ENCODE measurements around the gene KCNC2. TPM values are rescaled to one million over a fixed set of nuclear protein-coding genes. Genes with fewer than 3 reads are reported as not detected.

Gene KCNC2
- total and polyA plus RNA-seq, 7 donors, result 0.01 to 1.2 (median 0.51) TPM; not detected in 3

GRCh38 chr12:75157385-75157784, 52.3 kb downstream of the KCNC2 start:
- no peaks in the 10 kb centered on the region for H3K27me3 ChIP-seq (ENCODE audit: insufficient read depth in 3 of 3, low read length in 2 of 3)
- H3K27ac ChIP-seq, result no peak overlapping the region
- H3K4me3 ChIP-seq, result no peak overlapping the region
- H3K9me3 ChIP-seq, result no peaks in the 10 kb centered on the region
- no peak for TF ChIP-seq CTCF (IDR thresholded peaks at IDR 0.05)
- H3K4me1 ChIP-seq, result no peaks in the 10 kb centered on the region
- 58 to 66% (median 61%) methylated on average over 1 of the region's 1 CpG for WGBS, 3 donors
- no peak for ATAC-seq
- intact Hi-C loops (cut with DNase I), result no loop called here
- no peaks in the 10 kb centered on the region for H3K36me3 ChIP-seq (ENCODE audit: insufficient read depth in 1 of 2, low read depth in 1 of 2)
- DNase-seq, result no peak

GRCh38 chr12:75155962-75156361, 53.7 kb downstream of the KCNC2 start:
- no peak for ATAC-seq
- Histone ChIP-seq H3K4me1 (no peaks in the 10 kb centered on the region), H3K4me3 (no peak overlapping the region), H3K36me3 (ENCODE audit: insufficient read depth in 1 of 2, low read depth in 1 of 2) (no peaks in the 10 kb centered on the region), H3K27me3 (ENCODE audit: insufficient read depth in 3 of 3, low read length in 2 of 3) (no peaks in the 10 kb centered on the region), H3K27ac (no peak overlapping the region), H3K9me3 (no peaks in the 10 kb centered on the region)
- intact Hi-C loops (cut with DNase I), result no loop called here
- no peak for DNase-seq
- 67 to 86% (median 73%) methylated on average over 2 of the region's 2 CpGs for WGBS, 3 donors
- no peak for TF ChIP-seq CTCF (IDR thresholded peaks at IDR 0.05)

GRCh38 chr12:75154388-75154787, 55.3 kb downstream of the KCNC2 start:
- 58 to 76% (median 68%) methylated on average over 1 of the region's 1 CpG for WGBS, 3 donors
- Histone ChIP-seq H3K27me3 (ENCODE audit: insufficient read depth in 3 of 3, low read length in 2 of 3) (no peaks in the 10 kb centered on the region), H3K27ac (no peak overlapping the region), H3K4me3 (no peak overlapping the region), H3K4me1 (no peaks in the 10 kb centered on the region), H3K9me3 (no peaks in the 10 kb centered on the region), H3K36me3 (ENCODE audit: insufficient read depth in 1 of 2, low read depth in 1 of 2) (no peaks in the 10 kb centered on the region)
- intact Hi-C loops (cut with DNase I), result no loop called here
- no peak for DNase-seq
- no peak for ATAC-seq
- TF ChIP-seq CTCF (IDR thresholded peaks at IDR 0.05), result no peak

- H3K36me3 ChIP-seq (ENCODE audit: insufficient read depth in 1 of 2, low read depth in 1 of 2), result no peaks in the 10 kb centered on the region
- DNase-seq (no peak), ATAC-seq (no peak)
- no peaks in the 10 kb centered on the region for H3K4me1 ChIP-seq
- no peaks in the 10 kb centered on the region for H3K9me3 ChIP-seq
- intact Hi-C loops (cut with DNase I), result no loop called here
- H3K27me3 ChIP-seq (ENCODE audit: insufficient read depth in 3 of 3, low read length in 2 of 3), result no peaks in the 10 kb centered on the region
- no peak for TF ChIP-seq CTCF (IDR thresholded peaks at IDR 0.05)
- WGBS, 3 donors, result 67 to 71% (median 69%) methylated on average over 5 of the region's 5 CpGs
- no peak overlapping the region for H3K4me3 ChIP-seq
- H3K27ac ChIP-seq, result no peak overlapping the region
These were observed 70.4 kb downstream of the KCNC2 start for GRCh38 chr12:75139196-75139595.

GRCh38 chr12:75137896-75138295, 71.7 kb downstream of the KCNC2 start:
- Histone ChIP-seq H3K9me3 (no peaks in the 10 kb centered on the region), H3K27ac (no peak overlapping the region), H3K36me3 (ENCODE audit: insufficient read depth in 1 of 2, low read depth in 1 of 2) (no peaks in the 10 kb centered on the region), H3K4me3 (no peak overlapping the region), H3K4me1 (no peaks in the 10 kb centered on the region), H3K27me3 (ENCODE audit: insufficient read depth in 3 of 3, low read length in 2 of 3) (no peaks in the 10 kb centered on the region)
- DNase-seq, result no peak
- intact Hi-C loops (cut with DNase I), result no loop called here
- TF ChIP-seq CTCF (IDR thresholded peaks at IDR 0.05), result no peak
- ATAC-seq, result no peak

Data from psoas muscle (tissue), 8 donors.